ENCODE data around the gene SCGB3A1. TPM values are rescaled to one million over a fixed set of nuclear protein-coding genes. Genes with fewer than 3 reads are reported as not detected.

SCGB3A1 gene
- 86.9 TPM for total RNA-seq
- long read RNA-seq, transcript SCGB3A1-201 (3 exons, 521 nt) = major isoform, 11 of 12 reads
- long read RNA-seq, partial matches to known transcripts = 0 of 12 reads
- long read RNA-seq, other reads (novel, unspliced or antisense) = 1 of 12 reads

GRCh38 chr5:180591311-180591887, at the start of gene SCGB3A1:
Gene SCGB3A1 (minus strand): TSS chr5:180591499. CDS start chr5:180591462, 37 bp downstream.
- Histone ChIP-seq H3K9me3 (no peaks in the 10 kb centered on the region), H3K4me1 (peaks cover 18% of the 10 kb centered on the region), H3K36me3 (no peaks in the 10 kb centered on the region), H3K27ac (no peak within 1 kb of the TSS), H3K4me3 (peak within 1 kb of the TSS; percentile 33), H3K27me3 (peaks cover 22% of the 10 kb centered on the region)
- intact Hi-C loops (cut with DNase I) = no loop called here
- ATAC-seq = peak; percentile 70
- TF ChIP-seq CTCF (IDR thresholded peaks at IDR 0.05) = no peak
- DNase-seq = peak; percentile 81

- Histone ChIP-seq H3K4me3 (no peak overlapping the region), H3K4me1 (no peaks in the 10 kb centered on the region), H3K27me3 (no peaks in the 10 kb centered on the region), H3K36me3 (no peaks in the 10 kb centered on the region), H3K27ac (peak overlapping the region; percentile 6), H3K9me3 (no peaks in the 10 kb centered on the region)
- no peak for DNase-seq
- TF ChIP-seq CTCF (IDR thresholded peaks at IDR 0.05) = no peak
- intact Hi-C loops (cut with DNase I) = no loop called here
- no peak for ATAC-seq
Observed at GRCh38 chr5:180640611-180640860, 49.2 kb upstream of the SCGB3A1 start.

- Histone ChIP-seq H3K27ac (peak overlapping the region; percentile 6), H3K27me3 (no peaks in the 10 kb centered on the region), H3K4me3 (no peak overlapping the region), H3K9me3 (no peaks in the 10 kb centered on the region), H3K36me3 (no peaks in the 10 kb centered on the region), H3K4me1 (no peaks in the 10 kb centered on the region)
- ATAC-seq (peak; percentile 7), DNase-seq (peak; percentile 66)
- intact Hi-C loops (cut with DNase I) = no loop called here
- no peak for TF ChIP-seq CTCF (IDR thresholded peaks at IDR 0.05)
Observed at GRCh38 chr5:180639741-180640610, 48.7 kb upstream of the SCGB3A1 start.

GRCh38 chr5:180639287-180639686, 48.0 kb upstream of the SCGB3A1 start:
- Histone ChIP-seq H3K36me3 (no peaks in the 10 kb centered on the region), H3K4me3 (no peak overlapping the region), H3K27me3 (no peaks in the 10 kb centered on the region), H3K4me1 (no peaks in the 10 kb centered on the region), H3K9me3 (no peaks in the 10 kb centered on the region), H3K27ac (no peak overlapping the region)
- no peak for DNase-seq
- ATAC-seq = no peak
- no peak for TF ChIP-seq CTCF (IDR thresholded peaks at IDR 0.05)
- intact Hi-C loops (cut with DNase I) = no loop called here

GRCh38 chr5:180637962-180638680, 46.8 kb upstream of the SCGB3A1 start:
- H3K9me3 ChIP-seq = no peaks in the 10 kb centered on the region
- ATAC-seq = no peak
- DNase-seq = peak; percentile 48
- H3K27me3 ChIP-seq = no peaks in the 10 kb centered on the region
- H3K4me1 ChIP-seq = no peaks in the 10 kb centered on the region
- intact Hi-C loops (cut with DNase I) = no loop called here
- no peak overlapping the region for H3K27ac ChIP-seq
- no peak for TF ChIP-seq CTCF (IDR thresholded peaks at IDR 0.05)
- no peaks in the 10 kb centered on the region for H3K36me3 ChIP-seq
- no peak overlapping the region for H3K4me3 ChIP-seq
